GM18505 (cell line): ENCODE results near the gene WASHC2C.
"Not testable (repeated sequence)": the region's sequence is repeated elsewhere in the genome, so short reads cannot be mapped to it uniquely, and the experiment has no call there.

Source experiments
- ATAC-seq: cut with Tn5 transposase; IDR thresholded peaks from one replicate; pipeline ENCODE4 v1.9.1; 2021; ENCODE audit not compliant: unreplicated experiment
- POLR2A ChIP-seq: IDR thresholded peaks from 4 replicates; pipeline ENCODE4 v1.6.1; 2011; ENCODE audit warnings: borderline replicate concordance; ENCODE audit not compliant: insufficient read depth, insufficient read length; ENCODE audit errors: extremely low read depth

WASHC2C gene, protein sequence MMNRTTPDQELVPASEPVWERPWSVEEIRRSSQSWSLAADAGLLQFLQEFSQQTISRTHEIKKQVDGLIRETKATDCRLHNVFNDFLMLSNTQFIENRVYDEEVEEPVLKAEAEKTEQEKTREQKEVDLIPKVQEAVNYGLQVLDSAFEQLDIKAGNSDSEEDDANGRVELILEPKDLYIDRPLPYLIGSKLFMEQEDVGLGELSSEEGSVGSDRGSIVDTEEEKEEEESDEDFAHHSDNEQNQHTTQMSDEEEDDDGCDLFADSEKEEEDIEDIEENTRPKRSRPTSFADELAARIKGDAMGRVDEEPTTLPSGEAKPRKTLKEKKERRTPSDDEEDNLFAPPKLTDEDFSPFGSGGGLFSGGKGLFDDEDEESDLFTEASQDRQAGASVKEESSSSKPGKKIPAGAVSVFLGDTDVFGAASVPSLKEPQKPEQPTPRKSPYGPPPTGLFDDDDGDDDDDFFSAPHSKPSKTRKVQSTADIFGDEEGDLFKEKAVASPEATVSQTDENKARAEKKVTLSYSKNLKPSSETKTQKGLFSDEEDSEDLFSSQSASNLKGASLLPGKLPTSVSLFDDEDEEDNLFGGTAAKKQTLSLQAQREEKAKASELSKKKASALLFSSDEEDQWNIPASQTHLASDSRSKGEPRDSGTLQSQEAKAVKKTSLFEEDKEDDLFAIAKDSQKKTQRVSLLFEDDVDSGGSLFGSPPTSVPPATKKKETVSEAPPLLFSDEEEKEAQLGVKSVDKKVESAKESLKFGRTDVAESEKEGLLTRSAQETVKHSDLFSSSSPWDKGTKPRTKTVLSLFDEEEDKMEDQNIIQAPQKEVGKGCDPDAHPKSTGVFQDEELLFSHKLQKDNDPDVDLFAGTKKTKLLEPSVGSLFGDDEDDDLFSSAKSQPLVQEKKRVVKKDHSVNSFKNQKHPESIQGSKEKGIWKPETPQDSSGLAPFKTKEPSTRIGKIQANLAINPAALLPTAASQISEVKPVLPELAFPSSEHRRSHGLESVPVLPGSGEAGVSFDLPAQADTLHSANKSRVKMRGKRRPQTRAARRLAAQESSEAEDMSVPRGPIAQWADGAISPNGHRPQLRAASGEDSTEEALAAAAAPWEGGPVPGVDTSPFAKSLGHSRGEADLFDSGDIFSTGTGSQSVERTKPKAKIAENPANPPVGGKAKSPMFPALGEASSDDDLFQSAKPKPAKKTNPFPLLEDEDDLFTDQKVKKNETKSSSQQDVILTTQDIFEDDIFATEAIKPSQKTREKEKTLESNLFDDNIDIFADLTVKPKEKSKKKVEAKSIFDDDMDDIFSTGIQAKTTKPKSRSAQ (N-terminal part only)

GRCh38 chr10:45726703-45727420 is at the start of gene WASHC2C:
Gene WASHC2C, plus strand, starts transcription at chr10:45727266. Its CDS starts 52 bp downstream, at chr10:45727318.
- peak; percentile 74 for TF ChIP-seq POLR2A
- ATAC-seq: peak; percentile 91

DNA sequence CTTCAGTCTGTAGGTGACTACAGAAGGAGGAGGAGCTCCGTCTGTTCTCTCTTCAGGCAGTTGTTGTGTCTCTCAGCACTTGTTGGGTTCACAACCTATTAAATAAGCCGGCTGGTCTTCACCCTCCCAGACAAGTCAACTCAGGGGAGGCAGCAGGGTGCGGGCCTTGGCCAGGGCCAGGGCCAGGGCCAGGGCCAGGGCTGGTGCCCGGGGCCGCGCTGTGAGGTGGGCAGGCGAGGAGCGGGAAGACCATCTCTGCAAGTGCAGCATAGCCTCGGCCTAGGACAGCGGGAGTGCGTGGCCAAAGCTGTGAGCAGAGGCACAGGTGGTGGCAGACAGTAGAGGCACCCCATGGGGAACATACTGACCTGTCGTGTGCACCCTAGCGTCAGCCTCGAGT is 48.6 kb upstream of the WASHC2C start:
- ATAC-seq: not testable (repeated sequence)

GRCh38 chr10:45710200-45710796 is 16.8 kb upstream of the WASHC2C start:
- not testable (repeated sequence) for ATAC-seq

DNA sequence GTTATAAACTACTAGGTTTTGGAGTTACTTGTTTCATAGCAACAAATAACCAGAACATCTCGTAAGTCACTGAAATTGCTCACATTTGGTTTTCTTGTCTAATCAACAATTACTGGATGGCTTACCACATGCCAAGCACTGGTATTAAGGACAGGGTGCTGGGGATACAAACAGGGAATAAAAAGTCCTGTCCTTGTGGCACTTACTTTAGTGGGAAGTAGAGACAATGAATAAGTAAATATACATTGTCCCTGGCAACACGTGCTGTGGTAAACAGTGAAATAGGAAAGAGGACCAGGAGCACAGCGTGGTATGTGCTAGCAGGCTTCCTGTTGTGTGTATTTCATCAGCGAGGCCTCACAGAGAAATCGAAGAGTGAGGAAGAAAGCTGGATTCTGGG is 15.8 kb upstream of the WASHC2C start:
- ATAC-seq: not testable (repeated sequence)

- ATAC-seq: not testable (repeated sequence)
These were observed 10.0 kb upstream of the WASHC2C start for GRCh38 chr10:45717053-45717452.

DNA sequence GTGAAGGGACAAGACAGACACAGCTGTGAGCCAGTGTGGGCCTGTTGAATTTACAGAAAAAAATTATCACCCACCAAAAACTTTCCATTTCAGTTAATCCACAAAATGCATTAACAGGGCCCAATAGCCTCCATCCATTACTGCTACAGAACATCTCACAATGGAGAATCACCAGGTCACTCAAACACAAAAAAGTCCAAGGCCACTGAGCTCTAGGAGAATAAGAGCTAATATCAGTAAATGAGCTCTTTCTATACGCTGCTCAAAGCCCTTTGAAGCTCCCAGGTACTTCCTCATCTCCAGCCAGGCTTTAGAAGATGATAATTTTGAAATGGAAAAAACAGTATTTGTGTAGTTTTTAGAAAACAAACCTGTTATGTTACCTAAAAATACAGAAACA is 9.4 kb upstream of the WASHC2C start:
- ATAC-seq: not testable (repeated sequence)

DNA sequence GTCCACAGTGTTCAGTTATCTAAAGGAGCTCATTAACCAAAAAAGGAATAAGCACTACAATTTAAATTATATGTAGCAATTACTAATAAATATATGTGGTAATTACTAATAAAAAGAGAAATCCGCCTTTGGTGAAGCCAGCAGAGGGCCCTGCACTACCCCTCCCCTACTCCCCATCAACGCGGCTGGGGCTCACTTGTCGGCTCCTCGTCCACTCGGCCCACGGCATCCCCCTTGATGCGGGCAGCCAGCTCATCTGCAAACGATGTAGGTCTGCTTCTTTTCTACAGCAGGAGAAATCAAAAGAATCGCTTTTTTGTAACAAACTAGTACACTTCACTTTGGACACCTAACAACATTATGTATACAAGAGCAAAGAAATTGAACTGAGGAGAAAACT is 5.6 kb upstream of the WASHC2C start:
- ATAC-seq: not testable (repeated sequence)

DNA sequence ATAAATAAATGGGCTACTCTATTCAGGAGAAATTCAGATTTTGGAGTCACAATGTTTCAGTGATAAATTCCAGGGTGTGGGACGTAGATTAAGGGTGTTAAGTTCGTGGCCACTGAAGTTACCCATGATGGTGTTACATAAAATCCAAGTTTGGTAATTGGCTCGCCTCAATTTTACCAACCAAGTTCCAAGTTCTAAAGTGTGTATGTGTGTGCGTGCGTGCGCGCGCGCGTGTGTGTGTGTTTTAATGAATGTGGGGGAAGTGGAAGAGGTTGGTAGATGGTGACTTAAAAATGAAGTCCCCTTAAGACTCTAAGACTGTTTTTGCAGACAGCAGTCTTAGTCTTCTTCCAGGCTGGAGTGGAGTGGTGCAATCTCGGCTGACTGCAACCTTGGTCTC is 3.2 kb upstream of the WASHC2C start:
- not testable (repeated sequence) for ATAC-seq

- ATAC-seq: peak; percentile 50
These were observed 427 bp downstream of the WASHC2C start for GRCh38 chr10:45727421-45727965.

DNA sequence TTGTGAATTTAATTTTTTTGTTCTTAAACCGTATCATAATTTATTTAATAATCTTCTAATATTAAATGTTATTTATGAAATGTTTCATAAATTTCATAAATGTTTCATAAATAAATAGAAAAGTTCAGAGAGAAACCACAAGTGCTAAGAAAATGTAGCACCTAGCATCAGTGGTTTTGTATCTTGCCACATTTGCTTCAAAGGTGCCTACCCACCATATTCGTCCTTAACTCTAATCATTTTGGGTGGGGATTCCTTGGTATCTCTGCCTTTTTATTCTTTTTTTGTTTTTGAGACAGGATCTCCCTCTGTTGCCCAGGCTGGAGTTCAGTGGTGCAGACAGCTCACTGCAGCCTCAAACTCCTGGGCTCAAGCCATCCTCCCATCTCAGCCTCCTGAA is 7.4 kb downstream of the WASHC2C start:
- ATAC-seq: not testable (repeated sequence)

DNA sequence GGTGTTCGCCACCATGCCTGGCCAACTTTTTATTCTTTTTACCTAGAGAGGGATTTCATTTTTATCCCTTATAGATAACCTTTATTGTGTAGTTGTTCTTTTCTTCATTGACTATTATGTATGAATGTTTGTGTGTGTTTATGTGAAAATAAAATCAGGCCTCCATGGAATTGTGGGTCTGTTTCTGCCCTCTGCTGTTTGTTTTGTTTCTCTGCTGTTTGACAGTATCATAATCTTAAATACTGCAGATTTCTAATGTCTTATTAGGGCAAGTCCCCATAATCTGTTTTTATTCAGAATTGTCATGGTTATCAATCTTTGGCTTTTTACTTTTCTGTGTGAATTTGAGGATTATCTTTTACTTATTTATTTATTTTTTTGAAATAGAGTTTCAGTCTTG is 7.8 kb downstream of the WASHC2C start:
- ATAC-seq: not testable (repeated sequence)

- not testable (repeated sequence) for ATAC-seq
These were observed 14.5 kb downstream of the WASHC2C start for GRCh38 chr10:45741559-45741958.

DNA sequence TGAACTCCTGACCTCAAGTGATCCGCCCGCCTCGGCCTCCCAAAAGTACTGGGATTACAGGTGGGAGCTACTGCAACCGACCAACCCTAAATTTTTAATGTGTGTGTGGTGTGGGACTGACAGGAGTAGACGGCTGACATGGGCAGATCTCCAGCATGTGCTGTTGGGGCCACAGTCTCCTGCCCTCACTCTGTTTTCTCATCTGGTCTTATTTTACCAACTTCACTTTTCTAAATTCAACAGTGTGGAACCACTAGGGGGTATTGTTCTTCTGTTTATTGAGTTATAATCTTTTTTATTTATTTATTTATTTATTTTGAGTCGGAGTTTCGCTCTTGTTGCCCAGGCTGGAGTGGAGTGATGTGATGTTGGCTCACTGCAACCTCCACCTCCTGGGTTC is 14.9 kb downstream of the WASHC2C start:
- ATAC-seq: not testable (repeated sequence)

DNA sequence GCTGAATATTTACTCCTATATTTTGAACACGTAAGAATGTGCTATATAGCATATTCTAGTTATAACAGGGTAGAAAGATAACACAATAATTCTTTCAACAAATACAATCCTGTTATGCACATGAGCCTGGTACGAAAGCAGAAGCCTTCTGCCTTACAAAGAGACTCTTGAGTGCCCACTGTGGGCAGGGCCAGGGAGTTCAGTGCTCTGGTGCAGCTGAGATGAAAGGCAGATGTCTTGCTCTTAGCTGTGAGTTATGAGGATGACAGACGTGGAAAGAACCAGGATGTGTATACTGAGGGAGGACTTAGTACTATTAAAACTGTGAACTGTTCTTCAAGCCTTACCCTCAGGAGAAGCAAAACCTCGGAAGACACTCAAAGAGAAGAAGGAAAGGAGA is 24.1 kb downstream of the WASHC2C start:
- not testable (repeated sequence) for ATAC-seq

DNA sequence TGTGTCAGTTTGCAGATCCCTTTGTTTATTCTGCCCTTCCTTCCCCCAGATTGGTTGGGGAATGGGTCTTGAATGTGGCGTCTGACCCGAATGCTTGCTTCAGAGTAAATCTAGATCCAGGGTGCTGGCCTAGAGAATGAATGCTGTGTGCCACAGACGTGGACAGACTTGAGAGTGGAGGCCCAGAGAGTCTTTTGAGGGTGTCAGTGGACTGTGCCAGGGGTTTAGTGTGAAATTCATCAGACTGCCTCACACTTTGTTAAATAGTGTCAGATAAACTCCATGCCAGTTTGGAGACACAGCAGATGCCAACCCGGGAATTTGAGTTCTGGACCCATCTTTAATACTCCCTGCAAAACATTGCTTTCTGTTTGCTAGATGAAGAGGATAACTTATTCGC is 25.1 kb downstream of the WASHC2C start:
- not testable (repeated sequence) for ATAC-seq

DNA sequence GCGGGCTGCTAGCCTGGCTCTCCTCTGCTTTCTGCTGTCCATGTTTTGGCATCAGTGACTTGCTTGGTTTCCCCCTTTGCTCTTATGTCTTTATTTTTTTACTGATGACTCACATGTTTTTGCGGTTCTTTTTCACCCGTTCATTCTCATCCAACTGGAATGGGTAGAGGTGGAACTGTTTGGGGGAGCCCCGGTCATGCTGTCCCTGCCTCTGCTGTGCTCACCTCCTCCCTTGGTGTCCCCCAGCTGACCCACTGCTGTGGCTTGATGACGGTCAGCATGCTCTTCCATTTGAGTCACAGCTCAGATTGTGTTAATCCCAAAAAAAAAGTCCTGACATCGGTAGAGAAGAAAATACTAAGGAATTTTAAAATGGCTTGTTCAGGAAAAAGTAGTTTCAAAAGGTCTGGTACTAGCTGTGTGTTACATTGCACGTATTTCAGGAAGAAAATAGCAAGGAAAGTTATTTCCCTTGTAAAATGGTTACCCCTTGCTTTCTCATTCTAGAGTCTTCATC is 27.0 kb downstream of the WASHC2C start:
- ATAC-seq: not testable (repeated sequence)

DNA sequence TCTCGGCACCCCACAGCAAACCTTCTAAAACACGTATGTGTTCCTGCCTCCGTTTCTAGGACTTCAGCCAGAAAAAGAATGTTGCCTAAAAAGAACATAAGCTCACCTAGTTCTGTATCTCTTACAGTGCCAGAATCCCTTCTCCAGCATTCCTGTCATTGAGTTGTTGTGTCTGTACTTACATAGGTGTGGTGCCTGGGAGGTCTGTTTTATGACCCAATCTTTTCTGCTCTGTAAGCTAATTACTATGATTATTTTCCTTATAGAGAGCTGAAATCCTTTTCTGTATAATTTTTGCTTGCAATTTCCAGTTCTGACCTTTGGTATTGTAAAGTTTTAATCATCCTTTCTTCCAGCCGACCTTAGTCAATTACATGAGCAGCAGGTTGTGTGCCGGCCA is 28.0 kb downstream of the WASHC2C start:
- not testable (repeated sequence) for ATAC-seq

DNA sequence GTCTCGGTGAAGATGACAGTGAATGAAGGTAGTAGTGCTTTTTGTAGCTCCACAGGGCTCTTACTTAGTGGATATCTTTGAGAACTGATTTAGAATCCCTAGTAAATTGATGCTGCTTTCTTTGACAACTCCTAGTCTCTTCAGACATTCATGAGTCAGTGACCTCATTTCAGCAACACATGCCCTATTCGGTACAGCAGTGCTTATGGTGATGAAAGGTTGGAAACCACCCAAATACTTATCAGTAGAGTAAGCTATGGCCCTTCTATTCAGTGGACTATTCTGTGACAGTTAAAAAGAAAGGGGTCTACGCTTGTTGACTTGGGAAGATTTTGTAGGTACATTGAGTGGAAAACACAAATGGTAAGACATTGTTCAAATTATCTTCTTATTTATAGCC is 29.0 kb downstream of the WASHC2C start:
- not testable (repeated sequence) for ATAC-seq
